Keratinocyte (primary cell): Measurements from ENCODE around the gene SLC25A13.

Experiments used
- EZH2 ChIP-seq: IDR thresholded peaks from one replicate; pipeline ENCODE4 v1.6.1; 2012; ENCODE audit warnings: inconsistent platforms, mild to moderate bottlenecking, low read length, moderate library complexity
- TF ChIP-seq, protein P1 (sequence below), 3 experiments: IDR thresholded peaks in 1 of 3; conservative IDR thresholded peaks in 1 of 3; optimal IDR thresholded peaks in 1 of 3; 2 replicates in 2 of 3; 3 replicates in 1 of 3; pipeline versions ENCODE3 to v1.5.1; 2011; ENCODE audit warnings: low read length in 3 of 3, mild to moderate bottlenecking in 3 of 3, moderate library complexity in 2 of 3, control low read depth in 1 of 3, inconsistent platforms in 1 of 3; ENCODE audit not compliant: insufficient read depth in 2 of 3; ENCODE audit errors: extremely low read depth in 1 of 3

DNA sequence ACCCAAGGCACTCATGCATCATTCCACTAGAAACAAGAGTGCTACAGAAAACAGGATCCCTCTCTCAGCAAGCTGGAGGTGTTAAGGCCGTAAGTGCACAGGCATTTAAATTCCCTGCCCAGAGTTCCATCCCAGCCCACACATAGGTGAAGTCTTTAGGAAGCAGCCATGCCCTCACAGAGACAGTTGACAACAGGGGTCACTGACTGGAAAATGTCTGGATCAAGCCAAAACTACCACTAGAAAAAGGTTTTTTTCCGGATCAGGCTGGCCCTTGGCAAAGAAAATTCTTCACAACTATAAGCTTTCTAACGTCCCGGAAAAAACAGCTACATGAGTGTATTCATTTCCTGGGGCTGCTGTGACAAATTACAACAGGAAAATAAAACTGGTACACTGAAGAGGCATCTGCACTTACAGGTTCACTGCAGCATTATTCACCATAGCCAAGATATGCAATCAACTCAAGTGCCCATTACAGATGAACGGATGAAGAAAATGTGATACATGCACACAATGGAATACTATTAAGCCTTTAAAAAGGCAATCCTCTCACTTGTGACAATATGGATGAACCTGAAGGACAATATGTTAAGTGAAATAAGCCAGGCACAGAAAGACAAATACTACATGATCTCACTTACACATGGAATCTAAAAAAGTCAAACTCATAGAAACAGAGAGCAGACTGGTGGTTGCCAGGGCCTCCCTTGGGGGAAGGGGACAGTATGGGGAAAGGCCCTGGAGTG is 52.5 kb downstream of the SLC25A13 start:
- TF ChIP-seq, protein P1, sequence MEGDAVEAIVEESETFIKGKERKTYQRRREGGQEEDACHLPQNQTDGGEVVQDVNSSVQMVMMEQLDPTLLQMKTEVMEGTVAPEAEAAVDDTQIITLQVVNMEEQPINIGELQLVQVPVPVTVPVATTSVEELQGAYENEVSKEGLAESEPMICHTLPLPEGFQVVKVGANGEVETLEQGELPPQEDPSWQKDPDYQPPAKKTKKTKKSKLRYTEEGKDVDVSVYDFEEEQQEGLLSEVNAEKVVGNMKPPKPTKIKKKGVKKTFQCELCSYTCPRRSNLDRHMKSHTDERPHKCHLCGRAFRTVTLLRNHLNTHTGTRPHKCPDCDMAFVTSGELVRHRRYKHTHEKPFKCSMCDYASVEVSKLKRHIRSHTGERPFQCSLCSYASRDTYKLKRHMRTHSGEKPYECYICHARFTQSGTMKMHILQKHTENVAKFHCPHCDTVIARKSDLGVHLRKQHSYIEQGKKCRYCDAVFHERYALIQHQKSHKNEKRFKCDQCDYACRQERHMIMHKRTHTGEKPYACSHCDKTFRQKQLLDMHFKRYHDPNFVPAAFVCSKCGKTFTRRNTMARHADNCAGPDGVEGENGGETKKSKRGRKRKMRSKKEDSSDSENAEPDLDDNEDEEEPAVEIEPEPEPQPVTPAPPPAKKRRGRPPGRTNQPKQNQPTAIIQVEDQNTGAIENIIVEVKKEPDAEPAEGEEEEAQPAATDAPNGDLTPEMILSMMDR (optimal IDR thresholded peaks at IDR 0.05 in 1 of 3, IDR thresholded peaks at IDR 0.05 in 1 of 3, conservative IDR thresholded peaks at IDR 0.05 in 1 of 3; ENCODE audit: extremely low read depth in 1 of 3, insufficient read depth in 2 of 3, low read length in 3 of 3), result no peak
- TF ChIP-seq EZH2, result no peak
